Measurements from ENCODE around the gene SULF2.

The SULF2 gene

GRCh38 chr20:47789081-47789763 lies 3.9 kb upstream of the SULF2 start:
- no peaks in the 10 kb centered on the region for H3K36me3 ChIP-seq (replicated peaks)
- no peak overlapping the region for H3K27ac ChIP-seq
- no peak for DNase-seq
- in situ Hi-C loops (cut with HindIII; ENCODE audit: low pct_ligation_motif_present, low sequenced_read_pairs) = no loop called here
- no peak overlapping the region for H3K4me3 ChIP-seq (ENCODE audit: low read depth, low read length)
- TF ChIP-seq CTCF (IDR thresholded peaks at IDR 0.05; ENCODE audit: low read depth, low read length, missing control alignments) = no peak
- peaks cover 23% of the 10 kb centered on the region for H3K27me3 ChIP-seq (replicated peaks)

- in situ Hi-C loops (cut with HindIII; ENCODE audit: low pct_ligation_motif_present, low sequenced_read_pairs) = no loop called here
- Histone ChIP-seq H3K27ac (no peak overlapping the region), H3K36me3 (replicated peaks) (no peaks in the 10 kb centered on the region), H3K4me3 (ENCODE audit: low read depth, low read length) (no peak overlapping the region), H3K27me3 (replicated peaks) (peaks cover 28% of the 10 kb centered on the region)
- DNase-seq = no peak
- TF ChIP-seq CTCF (IDR thresholded peaks at IDR 0.05; ENCODE audit: low read depth, low read length, missing control alignments) = no peak
These were observed 3.4 kb upstream of the SULF2 start for GRCh38 chr20:47788741-47789080.

- no peaks in the 10 kb centered on the region for H3K36me3 ChIP-seq (replicated peaks)
- no peak overlapping the region for H3K4me3 ChIP-seq (ENCODE audit: low read depth, low read length)
- no peak for TF ChIP-seq CTCF (IDR thresholded peaks at IDR 0.05; ENCODE audit: low read depth, low read length, missing control alignments)
- H3K27me3 ChIP-seq (replicated peaks) = peaks cover 36% of the 10 kb centered on the region
- DNase-seq = no peak
- in situ Hi-C loops (cut with HindIII; ENCODE audit: low pct_ligation_motif_present, low sequenced_read_pairs) = no loop called here
- H3K27ac ChIP-seq = no peak overlapping the region
These were observed 1.5 kb upstream of the SULF2 start for GRCh38 chr20:47786765-47787107.

- no peak overlapping the region for H3K27ac ChIP-seq
- peak; percentile 81 for TF ChIP-seq CTCF (IDR thresholded peaks at IDR 0.05; ENCODE audit: low read depth, low read length, missing control alignments)
- in situ Hi-C loops (cut with HindIII; ENCODE audit: low pct_ligation_motif_present, low sequenced_read_pairs) = no loop called here
- peaks cover 36% of the 10 kb centered on the region for H3K27me3 ChIP-seq (replicated peaks)
- no peaks in the 10 kb centered on the region for H3K36me3 ChIP-seq (replicated peaks)
- peak overlapping the region; percentile 47 for H3K4me3 ChIP-seq (ENCODE audit: low read depth, low read length)
- DNase-seq = peak; percentile 61
These were observed 828 bp upstream of the SULF2 start for GRCh38 chr20:47785854-47786764.

- no peak for DNase-seq
- Histone ChIP-seq H3K27ac (no peak overlapping the region), H3K4me3 (ENCODE audit: low read depth, low read length) (peak overlapping the region; percentile 48), H3K27me3 (replicated peaks) (peaks cover 33% of the 10 kb centered on the region), H3K36me3 (replicated peaks) (no peaks in the 10 kb centered on the region)
- in situ Hi-C loops (cut with HindIII; ENCODE audit: low pct_ligation_motif_present, low sequenced_read_pairs) = no loop called here
- TF ChIP-seq CTCF (IDR thresholded peaks at IDR 0.05; ENCODE audit: low read depth, low read length, missing control alignments) = peak; percentile 52
These were observed 526 bp downstream of the SULF2 start for GRCh38 chr20:47784599-47785310.
